Endothelial cell of umbilical vein (primary cell): ENCODE data around the gene NSUN4. TPM values are rescaled to one million over a fixed set of nuclear protein-coding genes. Genes with fewer than 3 reads are reported as not detected.

Experiments used
- BruUV-seq: library from RNA; stranded (reverse); fragments of 400-500 nt; replicated peaks from 2 replicates; lab custom pipeline; 2021; lab: Mats Ljungman, UMichigan
- CTCF ChIA-PET: fragments of 300-600, 350-600 bp; sonication (Branson Sonifier 250); formaldehyde crosslinking; loops from one replicate; lab custom pipeline; 2021; ENCODE audit warnings: antibody characterized with exemption, inconsistent platforms; lab: Charles Lee
- POLR2A ChIA-PET: fragments of 300-600, 350-600 bp; sonication (Branson Sonifier 250); formaldehyde crosslinking; loops from one replicate; lab custom pipeline; 2021; ENCODE audit warnings: antibody characterized with exemption, inconsistent platforms; lab: Charles Lee
- DNase-seq: peaks from one replicate; pipeline ENCODE4 v3.0.0-alpha.2; 2011; ENCODE audit warnings: low read depth, low spot score
- FAIRE-seq: peaks from 2 replicates; lab custom pipeline; 2011; peaks lifted over from hg19 to GRCh38; lab: Jason Lieb, UNC
- H2AFZ ChIP-seq: 2 replicates; pipeline ENCODE4 v1.6.0; 2012; ENCODE audit warnings: low read depth, low read length, control low read depth, inconsistent platforms
- H3K27ac ChIP-seq: 2 replicates; pipeline ENCODE4 v1.5.1; 2011; ENCODE audit warnings: low read depth, mild to moderate bottlenecking, control low read depth, low read length, moderate library complexity; ENCODE audit not compliant: insufficient read depth
- H3K27me3 ChIP-seq, 2 experiments: 2 replicates each; pipeline versions ENCODE4 v1.6.0 to v1.6.1; 2011; ENCODE audit warnings: low read length in 2 of 2, mixed read lengths in 1 of 2; ENCODE audit not compliant: control insufficient read depth in 2 of 2, insufficient read depth in 2 of 2
- H3K36me3 ChIP-seq, 2 experiments: 2 replicates in 1 of 2; 3 replicates in 1 of 2; pipeline ENCODE4 v1.5.1; 2011; ENCODE audit warnings: low read length in 2 of 2, mild to moderate bottlenecking in 1 of 2, moderate library complexity in 1 of 2; ENCODE audit not compliant: control insufficient read depth in 2 of 2, insufficient read depth in 2 of 2; ENCODE audit errors: extremely low read depth in 1 of 2
- H3K4me1 ChIP-seq: 3 replicates; pipeline ENCODE4 v1.5.1; 2011; ENCODE audit warnings: mild to moderate bottlenecking, low read length; ENCODE audit not compliant: control insufficient read depth, insufficient read depth; ENCODE audit errors: extremely low read depth
- H3K4me2 ChIP-seq: 2 replicates; pipeline ENCODE4 v1.6.1; 2011; ENCODE audit warnings: low read length, control low read depth, mixed read lengths; ENCODE audit not compliant: insufficient read depth
- H3K4me3 ChIP-seq, 3 experiments: fragments of 200-600 bp in 1 of 3; sonication (generic), shearing (Covaris generic) in 1 of 3; replicated peaks in 1 of 3; 2 replicates each; pipeline ENCODE4 v1.5.1; 2011 to 2016; ENCODE audit warnings: control low read depth in 3 of 3, low read length in 3 of 3, mild to moderate bottlenecking in 2 of 3, inconsistent platforms in 1 of 3, low read depth in 1 of 3, moderate library complexity in 1 of 3; ENCODE audit not compliant: insufficient read depth in 1 of 3
- H3K79me2 ChIP-seq: 2 replicates; pipeline ENCODE4 v1.6.0; 2012; ENCODE audit warnings: low read length, inconsistent platforms; ENCODE audit not compliant: control insufficient read depth, insufficient read depth
- H3K9ac ChIP-seq: replicated peaks from 2 replicates; pipeline ENCODE3; 2011; ENCODE audit warnings: low read length, control low read depth; ENCODE audit not compliant: insufficient read depth; ENCODE audit errors: extremely low read depth
- H3K9me1 ChIP-seq: replicated peaks from 3 replicates; pipeline ENCODE4 v1.6.0; 2011; ENCODE audit warnings: mild to moderate bottlenecking, low read length; ENCODE audit not compliant: control insufficient read depth, insufficient read depth; ENCODE audit errors: extremely low read depth
- H3K9me3 ChIP-seq: replicated peaks from 2 replicates; pipeline ENCODE4 v1.5.1; 2012; ENCODE audit warnings: low read length, inconsistent platforms; ENCODE audit not compliant: control insufficient read depth, insufficient read depth
- H4K20me1 ChIP-seq: replicated peaks from 2 replicates; pipeline ENCODE3; 2011; ENCODE audit warnings: mild to moderate bottlenecking, low read length; ENCODE audit not compliant: control insufficient read depth, insufficient read depth; ENCODE audit errors: extremely low read depth
- EZH2 ChIP-seq: IDR thresholded peaks from 2 replicates; pipeline ENCODE4 v1.6.1; 2012; ENCODE audit warnings: borderline replicate concordance, low read depth, mild to moderate bottlenecking, moderate library complexity, low read length, inconsistent platforms; ENCODE audit not compliant: severe bottlenecking
- GATA2 ChIP-seq: IDR thresholded peaks from 2 replicates; pipeline ENCODE4 v1.7.0; 2011; ENCODE audit warnings: low read depth, mild to moderate bottlenecking, moderate library complexity, mixed read lengths, low read length; ENCODE audit not compliant: insufficient read length, insufficient read depth
- MAX ChIP-seq: IDR thresholded peaks from 2 replicates; pipeline ENCODE4 v1.6.1; 2011; ENCODE audit not compliant: insufficient read depth, insufficient read length
- MYC ChIP-seq: IDR thresholded peaks from one replicate; pipeline ENCODE4 v1.6.1; 2011; ENCODE audit warnings: mild to moderate bottlenecking, low read depth, low read length
- dilution Hi-C: fragments of 300-500 bp; cut with MboI; formaldehyde crosslinking; loops from one replicate; pipeline ENCODE4 v1.15.0; 2019; ENCODE audit warnings: low sequenced_read_pairs; ENCODE audit not compliant: extremely low pct_ligation_motif_present
- intact Hi-C: fragments of 100-400 bp; cut with micrococcal nuclease; formaldehyde crosslinking; loops from one replicate; pipeline ENCODE4 v1.10.0; 2022
- polyA plus RNA-seq, 4 experiments: library from polyadenylated mRNA; depleted of rRNA in 3 of 4; stranded (reverse) in 3 of 4; unstranded in 1 of 4; fragments of >200 nt; gene quantifications; 2 replicates each; pipeline versions ENCODE4 v1.2.1 to v1.2.3, GENCODE V29; 2011 to 2012; ENCODE audit warnings: missing spikeins in 1 of 4
- total RNA-seq: library from RNA; stranded (reverse); gene quantifications from 2 replicates; pipeline ENCODE4 v1.2.3, GENCODE V29; 2021

Gene NSUN4
- total and polyA plus RNA-seq, 2 donors (not counting 3 experiments of a cell fraction or from before 2014, with no cell fraction given) = 21.6 to 23.4 TPM

DNA sequence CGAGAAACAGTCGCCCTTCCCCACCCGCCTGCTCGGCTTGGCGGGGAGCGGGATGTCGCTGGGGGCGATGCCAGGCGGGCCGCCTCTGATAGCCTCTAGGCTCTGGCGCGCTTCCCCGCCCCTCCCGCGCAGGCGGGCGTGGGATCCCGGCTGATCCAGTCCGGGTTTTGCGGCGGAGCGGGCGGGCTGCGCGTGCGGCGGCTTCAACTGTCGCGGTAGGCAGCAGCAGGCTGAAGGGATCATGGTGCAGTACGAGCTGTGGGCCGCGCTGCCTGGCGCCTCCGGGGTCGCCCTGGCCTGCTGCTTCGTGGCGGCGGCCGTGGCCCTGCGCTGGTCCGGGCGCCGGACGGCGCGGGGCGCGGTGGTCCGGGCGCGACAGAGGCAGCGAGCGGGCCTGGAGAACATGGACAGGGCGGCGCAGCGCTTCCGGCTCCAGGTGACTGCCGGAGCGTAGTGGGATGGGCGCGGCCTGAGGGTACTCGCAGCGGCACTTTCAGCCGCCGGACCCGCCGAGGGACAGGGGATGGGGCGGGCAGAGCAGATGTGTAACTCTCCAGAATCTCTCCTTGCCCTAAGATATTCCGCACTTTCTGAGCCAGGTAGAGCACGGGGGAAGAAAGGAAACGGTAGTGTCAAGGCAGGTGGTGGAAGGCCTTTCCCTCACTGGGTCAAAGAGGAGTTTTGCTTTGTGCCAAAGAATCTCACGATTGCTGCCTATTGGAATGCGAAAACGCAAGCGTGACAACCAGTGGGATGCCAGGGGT lies 53.7 kb downstream of the NSUN4 start, which contains the start of gene FAAH:
FAAH (plus strand) TSS at position 210 of the 764 bp plus-strand sequence; CDS start at position 242, 32 bp downstream.
- no peaks in the 10 kb centered on the region for H3K36me3 ChIP-seq
- H4K20me1 ChIP-seq = no peaks in the 10 kb centered on the region
- TF ChIP-seq EZH2 (peak; percentile 47), GATA2 (no peak), MAX (peak; percentile 17)
- peaks cover 2% of the 10 kb centered on the region for H3K9me3 ChIP-seq
- no TSS peak for BruUV-seq
- H3K4me2 ChIP-seq = no peak within 1 kb of the TSS
- H3K79me2 ChIP-seq = no peaks in the 10 kb centered on the region
- H3K27ac ChIP-seq = no peak within 1 kb of the TSS
- H3K9ac ChIP-seq = no peak within 1 kb of the TSS
- CTCF ChIA-PET = interaction anchor here (1.6 kb wide), 1 partner anchor 12 kb away, joined by 8 read pairs; no protein-coding TSS in a partner anchor
- peaks cover 21 to 36% of the 10 kb centered on the region in 2 experiments for H3K27me3 ChIP-seq
- POLR2A ChIA-PET = no interaction called here
- no peak within 1 kb of the TSS for H2AFZ ChIP-seq
- dilution Hi-C loops (no loop called here), intact Hi-C loops (loop anchor here (1.0 kb wide), 1 partner anchor 8 kb away; no protein-coding TSS in a partner anchor)
- no peak within 1 kb of the TSS for H3K4me3 ChIP-seq
- no peak for FAIRE-seq
- H3K9me1 ChIP-seq = no peaks in the 10 kb centered on the region
- H3K4me1 ChIP-seq = no peaks in the 10 kb centered on the region
- no peak for DNase-seq

GRCh38 chr1:46394872-46395465 lies 54.4 kb downstream of the NSUN4 start:
- dilution Hi-C loops (no loop called here), intact Hi-C loops (loop anchor here (1.0 kb wide), 1 partner anchor 7 kb away; no protein-coding TSS in a partner anchor)
- Histone ChIP-seq H3K4me2 (no peak overlapping the region), H3K9me1 (no peaks in the 10 kb centered on the region), H3K27ac (no peak overlapping the region), H3K27me3 (peaks cover 21 to 36% of the 10 kb centered on the region in 2 experiments), H3K36me3 (no peaks in the 10 kb centered on the region), H3K4me3 (no peak overlapping the region), H3K4me1 (no peaks in the 10 kb centered on the region), H3K9ac (no peak overlapping the region), H4K20me1 (no peaks in the 10 kb centered on the region), H2AFZ (no peak overlapping the region), H3K9me3 (peaks cover 2% of the 10 kb centered on the region), H3K79me2 (no peaks in the 10 kb centered on the region)
- no peak for FAIRE-seq
- no peak for TF ChIP-seq MYC
- no TSS peak for BruUV-seq
- ChIA-PET POLR2A (no interaction called here), CTCF (interaction anchor here (1.6 kb wide), 1 partner anchor 12 kb away, joined by 8 read pairs; no protein-coding TSS in a partner anchor)
- no peak for DNase-seq
